Vagina (tissue), 2 donors: Measurements from ENCODE around the gene CAPN7.

Experiments
- POLR2AphosphoS5 ChIP-seq, 2 donors: sonication (generic); formaldehyde crosslinking; IDR thresholded peaks; one replicate each; pipeline ENCODE4 v1.9.0; 2017; ENCODE audit warnings: antibody characterized with exemption in 2 of 2, mild to moderate bottlenecking in 2 of 2, low read depth in 1 of 2; ENCODE audit not compliant: insufficient read depth in 1 of 2
- TF ChIP-seq, protein P1 (sequence below), 3 experiments: fragments of 450-650 bp in 2 of 3; fragments of 200-600 bp in 1 of 3; sonication (generic) in 1 of 3; IDR thresholded peaks; one replicate each; pipeline ENCODE4 v1.5.1; 2017 to 2019; ENCODE audit warnings: antibody characterized with exemption in 3 of 3, mild to moderate bottlenecking in 2 of 3, moderate library complexity in 2 of 3

DNA sequence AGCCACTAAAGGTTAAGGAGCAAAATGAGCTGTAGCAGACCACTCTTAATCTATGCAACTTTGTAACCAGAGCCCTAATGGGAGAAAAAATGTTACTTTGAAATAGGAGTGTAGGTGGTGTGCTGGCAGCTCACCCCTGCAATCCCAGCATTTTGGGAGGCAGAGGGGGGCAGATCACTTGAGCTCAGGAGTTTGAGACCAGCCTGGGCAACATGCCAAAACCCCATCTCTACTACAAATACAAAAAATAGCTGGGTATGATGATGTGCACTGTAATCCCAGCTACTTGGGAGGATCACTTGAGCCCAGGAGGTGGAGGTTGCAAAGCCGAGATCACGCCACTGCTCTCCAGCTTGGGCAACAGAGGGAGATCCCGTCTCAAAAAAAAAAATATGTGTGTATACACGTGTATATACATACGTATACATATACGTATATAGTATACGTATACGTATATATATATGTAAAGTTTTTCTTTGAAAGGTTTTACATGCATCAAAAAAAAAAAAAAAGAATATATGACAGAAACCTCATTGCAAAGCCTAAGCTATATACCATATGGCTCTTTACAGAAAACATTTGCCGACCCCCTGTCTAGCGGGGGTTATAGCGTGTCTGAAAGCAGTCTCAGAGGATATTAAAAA, 15.7 kb downstream of the CAPN7 start:
- TF ChIP-seq, protein P1, sequence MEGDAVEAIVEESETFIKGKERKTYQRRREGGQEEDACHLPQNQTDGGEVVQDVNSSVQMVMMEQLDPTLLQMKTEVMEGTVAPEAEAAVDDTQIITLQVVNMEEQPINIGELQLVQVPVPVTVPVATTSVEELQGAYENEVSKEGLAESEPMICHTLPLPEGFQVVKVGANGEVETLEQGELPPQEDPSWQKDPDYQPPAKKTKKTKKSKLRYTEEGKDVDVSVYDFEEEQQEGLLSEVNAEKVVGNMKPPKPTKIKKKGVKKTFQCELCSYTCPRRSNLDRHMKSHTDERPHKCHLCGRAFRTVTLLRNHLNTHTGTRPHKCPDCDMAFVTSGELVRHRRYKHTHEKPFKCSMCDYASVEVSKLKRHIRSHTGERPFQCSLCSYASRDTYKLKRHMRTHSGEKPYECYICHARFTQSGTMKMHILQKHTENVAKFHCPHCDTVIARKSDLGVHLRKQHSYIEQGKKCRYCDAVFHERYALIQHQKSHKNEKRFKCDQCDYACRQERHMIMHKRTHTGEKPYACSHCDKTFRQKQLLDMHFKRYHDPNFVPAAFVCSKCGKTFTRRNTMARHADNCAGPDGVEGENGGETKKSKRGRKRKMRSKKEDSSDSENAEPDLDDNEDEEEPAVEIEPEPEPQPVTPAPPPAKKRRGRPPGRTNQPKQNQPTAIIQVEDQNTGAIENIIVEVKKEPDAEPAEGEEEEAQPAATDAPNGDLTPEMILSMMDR (IDR thresholded peaks at IDR 0.05), result no peak
- no peak for TF ChIP-seq POLR2AphosphoS5 (IDR thresholded peaks at IDR 0.05; ENCODE audit: insufficient read depth in 1 of 2, low read depth in 1 of 2)
